ENCODE data around the gene C20orf144. TPM values are rescaled to one million over a fixed set of nuclear protein-coding genes. Genes with fewer than 3 reads are reported as not detected.

The C20orf144 gene
- total RNA-seq, 1 experiment from 2014 or later = not detected

GRCh38 chr20:33645396-33645795 lies 16.7 kb upstream of the C20orf144 start:
- intact Hi-C loops (cut with micrococcal nuclease; ENCODE audit: unreplicated experiment) (no loop called here), in situ Hi-C loops (cut with HindIII; ENCODE audit: low pct_unique_long_range_greater_than_20kb, low sequenced_read_pairs) (no loop called here)
- CTCF ChIA-PET = no interaction called here
- no peak overlapping the region for H3K27ac ChIP-seq (ENCODE audit: low read length)
- no peaks in the 10 kb centered on the region for H3K27me3 ChIP-seq (ENCODE audit: control insufficient read depth, insufficient read depth, low read length)
- POLR2A ChIA-PET = interaction anchor here (0.7 kb wide), 1 partner anchor 1493 kb away, joined by 3 read pairs; no protein-coding TSS in a partner anchor
- H3K9me3 ChIP-seq (ENCODE audit: control insufficient read depth, insufficient read depth, low read depth, low read length) = no peaks in the 10 kb centered on the region
- H3K4me3 ChIP-seq (ENCODE audit: low read depth in 2 of 2, low read length in 2 of 2) = no peak overlapping the region
- TF ChIP-seq SIN3A (IDR thresholded peaks at IDR 0.05; ENCODE audit: borderline replicate concordance, insufficient read depth, low read depth, low read length) (no peak), TCF7L2 (IDR thresholded peaks at IDR 0.05; ENCODE audit: low read depth, low read length) (no peak), CTCF (IDR thresholded peaks at IDR 0.05) (no peak), POLR2AphosphoS5 (IDR thresholded peaks at IDR 0.05; ENCODE audit: low read depth, low read length) (no peak), REST (IDR thresholded peaks at IDR 0.05; ENCODE audit: insufficient read depth in 1 of 2, low read depth in 2 of 2, low read length in 1 of 2) (no peak)
- ATAC-seq (no peak), DNase-seq (ENCODE audit: low read depth, low spot score) (no peak)
- H3K4me1 ChIP-seq (ENCODE audit: control insufficient read depth, insufficient read depth, low read length) = peaks cover 15% of the 10 kb centered on the region
- H3K36me3 ChIP-seq (ENCODE audit: control insufficient read depth, insufficient read depth, low read length) = no peaks in the 10 kb centered on the region; the same call in 1 of the 2 replicates
- no TSS peak for BruUV-seq (replicated peaks)

GRCh38 chr20:33646191-33646590 lies 15.9 kb upstream of the C20orf144 start:
- Histone ChIP-seq H3K27ac (ENCODE audit: low read length) (no peak overlapping the region), H3K4me3 (ENCODE audit: low read depth in 2 of 2, low read length in 2 of 2) (no peak overlapping the region), H3K9me3 (ENCODE audit: control insufficient read depth, insufficient read depth, low read depth, low read length) (no peaks in the 10 kb centered on the region), H3K4me1 (ENCODE audit: control insufficient read depth, insufficient read depth, low read length) (peaks cover 15% of the 10 kb centered on the region), H3K36me3 (ENCODE audit: control insufficient read depth, insufficient read depth, low read length) (no peaks in the 10 kb centered on the region; the same call in 1 of the 2 replicates), H3K27me3 (ENCODE audit: control insufficient read depth, insufficient read depth, low read length) (no peaks in the 10 kb centered on the region)
- TF ChIP-seq SIN3A (IDR thresholded peaks at IDR 0.05; ENCODE audit: borderline replicate concordance, insufficient read depth, low read depth, low read length) (no peak), CTCF (IDR thresholded peaks at IDR 0.05) (no peak), REST (IDR thresholded peaks at IDR 0.05; ENCODE audit: insufficient read depth in 1 of 2, low read depth in 2 of 2, low read length in 1 of 2) (no peak), TCF7L2 (IDR thresholded peaks at IDR 0.05; ENCODE audit: low read depth, low read length) (no peak), POLR2AphosphoS5 (IDR thresholded peaks at IDR 0.05; ENCODE audit: low read depth, low read length) (no peak)
- no peak for DNase-seq (ENCODE audit: low read depth, low spot score)
- no TSS peak for BruUV-seq (replicated peaks)
- CTCF ChIA-PET = interaction anchor here (0.7 kb wide), 1 partner anchor 478 kb away, joined by 7 read pairs; no protein-coding TSS in a partner anchor
- intact Hi-C loops (cut with micrococcal nuclease; ENCODE audit: unreplicated experiment) (no loop called here), in situ Hi-C loops (cut with HindIII; ENCODE audit: low pct_unique_long_range_greater_than_20kb, low sequenced_read_pairs) (no loop called here)
- POLR2A ChIA-PET = interaction anchor here (0.7 kb wide), 1 partner anchor 33 kb away, joined by 3 read pairs; no protein-coding TSS in a partner anchor
- ATAC-seq = no peak
